Mesenchymal stem cell (in vitro differentiated cells and primary cell): Measurements from ENCODE around the gene CD207.

ENCODE experiments used
- DNase-seq: peaks from one replicate; pipeline ENCODE4 v3.0.0-alpha.2; 2013
- H2AFZ ChIP-seq: one replicate; pipeline ENCODE4 v1.6.1; 2013; ENCODE audit warnings: low read depth, mild to moderate bottlenecking, control low read depth, inconsistent platforms, low read length, moderate library complexity
- H2AK5ac ChIP-seq: 2 replicates; pipeline ENCODE4 v1.6.1; 2013; ENCODE audit warnings: low read length, moderate library complexity, mild to moderate bottlenecking, inconsistent platforms; ENCODE audit not compliant: severe bottlenecking
- H2BK120ac ChIP-seq: one replicate; pipeline ENCODE4 v1.6.1; 2013; ENCODE audit warnings: low read depth, mild to moderate bottlenecking, inconsistent platforms, low read length, moderate library complexity
- H2BK12ac ChIP-seq, 2 experiments: one replicate each; pipeline ENCODE4 v1.6.1; 2013; ENCODE audit warnings: inconsistent platforms in 2 of 2, low read length in 2 of 2, mild to moderate bottlenecking in 2 of 2, moderate library complexity in 2 of 2, control low read depth in 1 of 2
- H2BK15ac ChIP-seq: one replicate; pipeline ENCODE4 v1.6.1; 2013; ENCODE audit warnings: mild to moderate bottlenecking, low read depth, inconsistent platforms; ENCODE audit not compliant: poor library complexity, severe bottlenecking
- H2BK5ac ChIP-seq: 2 replicates; pipeline ENCODE4 v1.6.1; 2013; ENCODE audit warnings: low read depth, mild to moderate bottlenecking, low read length, control low read depth, inconsistent platforms; ENCODE audit not compliant: poor library complexity, severe bottlenecking
- H3K14ac ChIP-seq, 2 experiments: one replicate each; pipeline ENCODE4 v1.6.1; 2013; ENCODE audit warnings: inconsistent platforms in 2 of 2, low read length in 2 of 2, control low read depth in 1 of 2, mild to moderate bottlenecking in 1 of 2, moderate library complexity in 1 of 2
- H3K18ac ChIP-seq, 2 experiments: one replicate each; pipeline ENCODE4 v1.6.1; 2013; ENCODE audit warnings: inconsistent platforms in 2 of 2, low read length in 2 of 2, control low read depth in 1 of 2, low read depth in 1 of 2, mild to moderate bottlenecking in 1 of 2
- H3K23ac ChIP-seq, 2 experiments: one replicate each; pipeline ENCODE4 v1.6.1; 2013; ENCODE audit warnings: inconsistent platforms in 2 of 2, low read length in 2 of 2, mild to moderate bottlenecking in 2 of 2, moderate library complexity in 2 of 2, control low read depth in 1 of 2
- H3K27ac ChIP-seq: 2 replicates; pipeline ENCODE4 v1.5.1; 2013; ENCODE audit warnings: mild to moderate bottlenecking, moderate library complexity, low read length, control low read depth, inconsistent platforms; ENCODE audit not compliant: poor library complexity, severe bottlenecking
- H3K27me3 ChIP-seq, 2 experiments: 2 replicates each; pipeline versions ENCODE4 v1.6.1 to v1.7.0; 2013; ENCODE audit warnings: low read length in 2 of 2, mild to moderate bottlenecking in 2 of 2, moderate library complexity in 2 of 2, control low read depth in 1 of 2, inconsistent platforms in 1 of 2; ENCODE audit not compliant: control insufficient read depth in 1 of 2, insufficient read depth in 1 of 2
- H3K36me3 ChIP-seq, 2 experiments: 2 replicates each; pipeline versions ENCODE4 v1.6.1 to v1.7.0; 2013; ENCODE audit warnings: low read length in 2 of 2, control low read depth in 1 of 2, inconsistent platforms in 1 of 2, low read depth in 1 of 2, mild to moderate bottlenecking in 1 of 2; ENCODE audit not compliant: insufficient read depth in 2 of 2, control insufficient read depth in 1 of 2
- H3K4ac ChIP-seq, 2 experiments: one replicate each; pipeline ENCODE4 v1.6.1; 2013; ENCODE audit warnings: inconsistent platforms in 2 of 2, low read length in 2 of 2, mild to moderate bottlenecking in 2 of 2, moderate library complexity in 2 of 2, control low read depth in 1 of 2, low read depth in 1 of 2
- H3K4me1 ChIP-seq: 2 replicates; pipeline ENCODE4 v1.6.1; 2013; ENCODE audit warnings: low read depth, low read length, control low read depth; ENCODE audit not compliant: control insufficient read depth, insufficient read depth
- H3K4me2 ChIP-seq: 2 replicates; pipeline ENCODE4 v1.6.1; 2013; ENCODE audit warnings: low read length, mild to moderate bottlenecking, inconsistent platforms; ENCODE audit not compliant: poor library complexity, severe bottlenecking
- H3K4me3 ChIP-seq, 2 experiments: 2 replicates each; pipeline versions ENCODE4 v1.5.1 to v1.7.0; 2013; ENCODE audit warnings: low read length in 2 of 2, mild to moderate bottlenecking in 2 of 2, control low read depth in 1 of 2, low read depth in 1 of 2; ENCODE audit not compliant: insufficient read depth in 1 of 2
- H3K79me1 ChIP-seq: replicated peaks from 2 replicates; pipeline ENCODE4 v1.6.1; 2013; ENCODE audit warnings: mild to moderate bottlenecking, control low read depth, low read length, inconsistent platforms; ENCODE audit not compliant: poor library complexity, severe bottlenecking
- H3K9ac ChIP-seq: 2 replicates; pipeline ENCODE4 v1.7.0; 2013; ENCODE audit warnings: mild to moderate bottlenecking, low read length, moderate library complexity
- H3K9me3 ChIP-seq: 2 replicates; pipeline ENCODE4 v1.7.0; 2013; ENCODE audit warnings: mild to moderate bottlenecking, low read length; ENCODE audit not compliant: control insufficient read depth
- H4K8ac ChIP-seq: one replicate; pipeline ENCODE4 v1.6.1; 2013; ENCODE audit warnings: inconsistent platforms, mild to moderate bottlenecking, low read length, moderate library complexity
- H4K91ac ChIP-seq: one replicate; pipeline ENCODE4 v1.6.1; 2013; ENCODE audit warnings: mild to moderate bottlenecking, low read length, inconsistent platforms
- WGBS: methylation state at CpG from one replicate; pipeline ENCODE4 v1.1.7; 2013; ENCODE audit warnings: mixed read lengths; 5-methylcytosine and 5-hydroxymethylcytosine counted together

Gene CD207

GRCh38 chr2:70827388-70827787 is 8.2 kb downstream of the CD207 start:
- Histone ChIP-seq H2AFZ (no peak overlapping the region), H3K4me2 (no peak overlapping the region), H3K14ac (no peak overlapping the region), H2AK5ac (no peak overlapping the region), H3K36me3 (no peaks in the 10 kb centered on the region), H3K23ac (no peak overlapping the region), H3K4ac (no peak overlapping the region), H3K27me3 (peaks cover 35 to 42% of the 10 kb centered on the region in 2 experiments), H4K8ac (no peak overlapping the region), H2BK120ac (no peak overlapping the region), H4K91ac (no peak overlapping the region), H3K9ac (no peak overlapping the region), H2BK15ac (no peak overlapping the region), H3K27ac (no peak overlapping the region), H3K4me3 (no peak overlapping the region), H3K79me1 (no peaks in the 10 kb centered on the region), H2BK12ac (no peak overlapping the region), H3K18ac (no peak overlapping the region), H3K9me3 (no peaks in the 10 kb centered on the region), H3K4me1 (no peaks in the 10 kb centered on the region), H2BK5ac (no peak overlapping the region)
- no peak for DNase-seq
- WGBS, result 100% methylated on average over 1 of the region's 5 CpGs

GRCh38 chr2:70826696-70827350 is 8.8 kb downstream of the CD207 start:
- Histone ChIP-seq H4K8ac (no peak overlapping the region), H2BK5ac (no peak overlapping the region), H3K14ac (no peak overlapping the region), H3K23ac (no peak overlapping the region), H3K4ac (no peak overlapping the region), H4K91ac (no peak overlapping the region), H2AFZ (no peak overlapping the region), H3K4me3 (no peak overlapping the region), H3K4me1 (no peaks in the 10 kb centered on the region), H2AK5ac (no peak overlapping the region), H3K9ac (no peak overlapping the region), H3K36me3 (no peaks in the 10 kb centered on the region), H3K18ac (no peak overlapping the region), H2BK15ac (no peak overlapping the region), H3K27me3 (peaks cover 35 to 42% of the 10 kb centered on the region in 2 experiments), H3K9me3 (no peaks in the 10 kb centered on the region), H3K79me1 (no peaks in the 10 kb centered on the region), H2BK120ac (no peak overlapping the region), H3K4me2 (no peak overlapping the region), H3K27ac (no peak overlapping the region), H2BK12ac (no peak overlapping the region)
- 67% methylated on average over 4 of the region's 4 CpGs for WGBS
- DNase-seq, result no peak

GRCh38 chr2:70823249-70823648 is 12.4 kb downstream of the CD207 start:
- no peak overlapping the region for H3K4me2 ChIP-seq
- whole genome bisulfite sequencing, result 57% methylated on average over 5 of the region's 5 CpGs
- no peaks in the 10 kb centered on the region for H3K79me1 ChIP-seq
- no peak overlapping the region for H3K27ac ChIP-seq
- H3K4me1 ChIP-seq, result no peaks in the 10 kb centered on the region
- no peak overlapping the region for H4K8ac ChIP-seq
- peaks cover 31 to 45% of the 10 kb centered on the region in 2 experiments for H3K27me3 ChIP-seq
- H3K4me3 ChIP-seq, result no peak overlapping the region
- no peak overlapping the region for H2AFZ ChIP-seq
- H2BK5ac ChIP-seq, result no peak overlapping the region
- H3K4ac ChIP-seq, result no peak overlapping the region
- H2BK120ac ChIP-seq, result no peak overlapping the region
- no peak overlapping the region for H3K9ac ChIP-seq
- H3K14ac ChIP-seq, result no peak overlapping the region
- no peaks in the 10 kb centered on the region for H3K36me3 ChIP-seq
- DNase-seq, result no peak
- H4K91ac ChIP-seq, result no peak overlapping the region
- no peak overlapping the region for H3K23ac ChIP-seq
- no peak overlapping the region for H2AK5ac ChIP-seq
- H2BK15ac ChIP-seq, result no peak overlapping the region
- no peaks in the 10 kb centered on the region for H3K9me3 ChIP-seq
- no peak overlapping the region for H2BK12ac ChIP-seq
- H3K18ac ChIP-seq, result no peak overlapping the region

GRCh38 chr2:70822843-70823242 is 12.8 kb downstream of the CD207 start:
- H3K9me3 ChIP-seq, result no peaks in the 10 kb centered on the region
- H3K9ac ChIP-seq, result no peak overlapping the region
- no peak overlapping the region for H2BK120ac ChIP-seq
- H4K8ac ChIP-seq, result no peak overlapping the region
- no peak overlapping the region for H2BK15ac ChIP-seq
- no peak overlapping the region for H2BK12ac ChIP-seq
- H3K18ac ChIP-seq, result no peak overlapping the region
- 53% methylated on average over 8 of the region's 8 CpGs for WGBS
- H2BK5ac ChIP-seq, result no peak overlapping the region
- no peak overlapping the region for H3K23ac ChIP-seq
- no peak overlapping the region for H3K4me2 ChIP-seq
- no peak overlapping the region for H3K4me3 ChIP-seq
- H4K91ac ChIP-seq, result no peak overlapping the region
- H3K14ac ChIP-seq, result no peak overlapping the region
- H3K27ac ChIP-seq, result no peak overlapping the region
- no peaks in the 10 kb centered on the region for H3K36me3 ChIP-seq
- no peak overlapping the region for H3K4ac ChIP-seq
- H2AK5ac ChIP-seq, result no peak overlapping the region
- DNase-seq, result no peak
- no peak overlapping the region for H2AFZ ChIP-seq
- no peaks in the 10 kb centered on the region for H3K4me1 ChIP-seq
- H3K79me1 ChIP-seq, result no peaks in the 10 kb centered on the region
- H3K27me3 ChIP-seq, result peaks cover 27 to 45% of the 10 kb centered on the region in 2 experiments
